ENCODE data around the gene TAAR2. TPM values are rescaled to one million over a fixed set of nuclear protein-coding genes. Genes with fewer than 3 reads are reported as not detected.

The TAAR2 gene
- not detected in 2 replicates for total RNA-seq (ENCODE audit: low replicate concordance)

- Histone ChIP-seq H2AFZ (replicated peaks) (no peak within 1 kb of the TSS), H4K20me1 (ENCODE audit: low read depth) (no peaks in the 10 kb centered on the region), H3K27me3 (no peaks in the 10 kb centered on the region), H3K9me3 (ENCODE audit: low read depth) (no peaks in the 10 kb centered on the region), H3K4me3 (no peak within 1 kb of the TSS), H3K9ac (no peak within 1 kb of the TSS), H3K36me3 (no peaks in the 10 kb centered on the region), H3F3A (ENCODE audit: low read depth) (no peaks in the 10 kb centered on the region), H3K4me2 (no peak within 1 kb of the TSS), H3K4me1 (no peaks in the 10 kb centered on the region), H3K27ac (no peak within 1 kb of the TSS), H3K79me2 (ENCODE audit: low read depth) (no peaks in the 10 kb centered on the region)
- DNase-seq (ENCODE audit: low spot score): no peak
- H3K27me3 Mint-ChIP-seq (ENCODE audit: insufficient read depth, low read depth): no peaks in the 10 kb centered on the region
- H3K4me3 Mint-ChIP-seq: no peak within 1 kb of the TSS
- no peaks in the 10 kb centered on the region for H3K4me1 Mint-ChIP-seq
- peaks cover 12% of the 10 kb centered on the region for H3K9me3 Mint-ChIP-seq
- H3K27ac Mint-ChIP-seq: peak within 1 kb of the TSS; percentile 22
- H3K36me3 Mint-ChIP-seq: no peaks in the 10 kb centered on the region
- no peak for TF ChIP-seq CTCF (IDR thresholded peaks at IDR 0.05)
- TF ChIP-seq EZH2phosphoT487 (IDR thresholded peaks at IDR 0.05): no peak
- no peak for TF ChIP-seq EZH2 (IDR thresholded peaks at IDR 0.05)
These were observed at the start of gene TAAR2 for GRCh38 chr6:132624175-132624574. TSS of gene TAAR2 (minus strand) at chr6:132624275. CDS start at chr6:132624275, 0 bp downstream.

GRCh38 chr6:132673376-132674094 lies 49.5 kb upstream of the TAAR2 start:
- Histone ChIP-seq H3K36me3 (no peaks in the 10 kb centered on the region), H3K9me3 (ENCODE audit: low read depth) (no peaks in the 10 kb centered on the region), H3K4me1 (no peaks in the 10 kb centered on the region), H3K9ac (no peak overlapping the region), H3K27me3 (no peaks in the 10 kb centered on the region), H3K79me2 (ENCODE audit: low read depth) (no peaks in the 10 kb centered on the region), H3K27ac (no peak overlapping the region), H2AFZ (replicated peaks) (no peak overlapping the region), H4K20me1 (ENCODE audit: low read depth) (no peaks in the 10 kb centered on the region), H3F3A (ENCODE audit: low read depth) (no peaks in the 10 kb centered on the region), H3K4me3 (no peak overlapping the region), H3K4me2 (no peak overlapping the region)
- no peak for DNase-seq (ENCODE audit: low spot score)
- Mint-ChIP-seq H3K36me3 (no peaks in the 10 kb centered on the region), H3K4me3 (no peak overlapping the region), H3K27ac (no peak overlapping the region), H3K9me3 (no peaks in the 10 kb centered on the region), H3K4me1 (no peaks in the 10 kb centered on the region), H3K27me3 (ENCODE audit: insufficient read depth, low read depth) (no peaks in the 10 kb centered on the region)
- no peak for TF ChIP-seq EZH2phosphoT487 (IDR thresholded peaks at IDR 0.05)
- no peak for TF ChIP-seq CTCF (IDR thresholded peaks at IDR 0.05)
- no peak for TF ChIP-seq EZH2 (IDR thresholded peaks at IDR 0.05)

GRCh38 chr6:132671295-132671694 lies 47.2 kb upstream of the TAAR2 start:
- TF ChIP-seq CTCF (IDR thresholded peaks at IDR 0.05) (no peak), EZH2phosphoT487 (IDR thresholded peaks at IDR 0.05) (no peak), EZH2 (IDR thresholded peaks at IDR 0.05) (no peak)
- Mint-ChIP-seq H3K9me3 (no peaks in the 10 kb centered on the region), H3K4me1 (no peaks in the 10 kb centered on the region), H3K36me3 (no peaks in the 10 kb centered on the region), H3K4me3 (no peak overlapping the region), H3K27ac (no peak overlapping the region), H3K27me3 (ENCODE audit: insufficient read depth, low read depth) (no peaks in the 10 kb centered on the region)
- no peaks in the 10 kb centered on the region for H3K79me2 ChIP-seq (ENCODE audit: low read depth)
- H3K27ac ChIP-seq: no peak overlapping the region
- H2AFZ ChIP-seq (replicated peaks): no peak overlapping the region
- H3K9ac ChIP-seq: no peak overlapping the region
- no peaks in the 10 kb centered on the region for H4K20me1 ChIP-seq (ENCODE audit: low read depth)
- H3F3A ChIP-seq (ENCODE audit: low read depth): no peaks in the 10 kb centered on the region
- H3K27me3 ChIP-seq: no peaks in the 10 kb centered on the region
- H3K9me3 ChIP-seq (ENCODE audit: low read depth): no peaks in the 10 kb centered on the region
- no peak for DNase-seq (ENCODE audit: low spot score)
- no peak overlapping the region for H3K4me3 ChIP-seq
- no peaks in the 10 kb centered on the region for H3K36me3 ChIP-seq
- no peak overlapping the region for H3K4me2 ChIP-seq
- no peaks in the 10 kb centered on the region for H3K4me1 ChIP-seq
